HEK293 (cell line): ENCODE measurements around the gene CHRD.

Source experiments
- CTCF ChIA-PET: fragments of 350-600 bp; formaldehyde crosslinking; extraction: SDS; loops from one replicate; lab custom pipeline; 2021; ENCODE audit warnings: antibody characterized with exemption; lab: Yijun Ruan, JAX
- POLR2A ChIA-PET: fragments of 300-600 bp; formaldehyde crosslinking; extraction: SDS; loops from one replicate; lab custom pipeline; 2020; ENCODE audit warnings: antibody characterized with exemption, inconsistent platforms; lab: Yijun Ruan, JAX
- H3K27ac ChIP-seq: fragments of 200-500 bp; sonication (Bioruptor generic); 2 replicates; pipeline ENCODE4 v1.5.1; 2014; ENCODE audit warnings: low read depth, low read length, control low read depth, inconsistent platforms; ENCODE audit errors: extremely low read depth
- H3K36me3 ChIP-seq, 2 experiments: fragments of 200-500 bp in 1 of 2; sonication (Bioruptor generic) in 1 of 2; 1 replicate in 1 of 2; 2 replicates in 1 of 2; pipeline ENCODE4 v1.5.1; 2014 to 2017; ENCODE audit warnings: inconsistent platforms in 2 of 2, low read length in 2 of 2; ENCODE audit not compliant: control insufficient read depth in 2 of 2, insufficient read depth in 1 of 2
- H3K4me1 ChIP-seq: fragments of 200-500 bp; sonication (Bioruptor generic); 2 replicates; pipeline ENCODE4 v1.5.1; 2014; ENCODE audit warnings: mild to moderate bottlenecking, low read length, inconsistent platforms; ENCODE audit not compliant: control insufficient read depth, insufficient read depth
- H3K4me3 ChIP-seq: 2 replicates; pipeline ENCODE4 v1.5.1; 2011; ENCODE audit warnings: low read depth, mild to moderate bottlenecking, control low read depth, low read length, moderate library complexity
- H3K9me3 ChIP-seq: fragments of 200-500 bp; sonication (Bioruptor generic); 2 replicates; pipeline ENCODE4 v1.5.1; 2014; ENCODE audit warnings: low read depth, low read length, inconsistent platforms; ENCODE audit not compliant: control insufficient read depth, insufficient read depth
- BCL6B ChIP-seq: fragments of 450-650 bp; formaldehyde crosslinking; IDR thresholded peaks from 2 replicates; pipeline ENCODE4 v1.5.1; 2017; ENCODE audit warnings: missing biosample characterization, missing genetic modification characterization
- GLIS1 ChIP-seq: fragments of 450-650 bp; formaldehyde crosslinking; IDR thresholded peaks from 2 replicates; pipeline ENCODE4 v1.5.1; 2016; ENCODE audit warnings: missing biosample characterization, missing genetic modification characterization
- PATZ1 ChIP-seq: fragments of 450-650 bp; formaldehyde crosslinking; IDR thresholded peaks from 2 replicates; pipeline ENCODE4 v1.5.1; 2016; ENCODE audit warnings: missing biosample characterization, missing genetic modification characterization
- PRDM1 ChIP-seq: fragments of 450-650 bp; formaldehyde crosslinking; IDR thresholded peaks from 2 replicates; pipeline ENCODE4; 2016; ENCODE audit warnings: missing biosample characterization, missing genetic modification characterization
- SCRT2 ChIP-seq: fragments of 450-650 bp; formaldehyde crosslinking; IDR thresholded peaks from 2 replicates; pipeline ENCODE4 v1.5.1; 2016; ENCODE audit warnings: missing biosample characterization, missing genetic modification characterization
- YY1 ChIP-seq: fragments of 450-650 bp; formaldehyde crosslinking; IDR thresholded peaks from 2 replicates; pipeline ENCODE4 v1.5.1; 2018; ENCODE audit warnings: missing biosample characterization, missing genetic modification characterization
- ZBTB49 ChIP-seq: fragments of 450-650 bp; formaldehyde crosslinking; IDR thresholded peaks from 2 replicates; pipeline ENCODE4 v1.5.1; 2016; ENCODE audit warnings: missing biosample characterization, missing genetic modification characterization, low read depth
- ZFHX2 ChIP-seq: fragments of 450-650 bp; formaldehyde crosslinking; conservative IDR thresholded peaks from 2 replicates; pipeline ENCODE4 v1.5.1; 2016; ENCODE audit warnings: missing biosample characterization, missing genetic modification characterization
- ZNF121 ChIP-seq: fragments of 450-650 bp; formaldehyde crosslinking; IDR thresholded peaks from 2 replicates; pipeline ENCODE4 v1.5.1; 2016; ENCODE audit warnings: missing biosample characterization, missing genetic modification characterization
- ZNF133 ChIP-seq: fragments of 450-650 bp; formaldehyde crosslinking; IDR thresholded peaks from 2 replicates; pipeline ENCODE4 v1.5.1; 2016; ENCODE audit warnings: missing biosample characterization, missing genetic modification characterization
- ZNF214 ChIP-seq: fragments of 450-650 bp; formaldehyde crosslinking; IDR thresholded peaks from 2 replicates; pipeline ENCODE4 v1.5.1; 2017; ENCODE audit warnings: missing biosample characterization, mild to moderate bottlenecking, missing genetic modification characterization, borderline replicate concordance
- ZNF23 ChIP-seq: fragments of 450-650 bp; formaldehyde crosslinking; IDR thresholded peaks from 2 replicates; pipeline ENCODE4 v1.5.1; 2016; ENCODE audit warnings: missing biosample characterization, missing genetic modification characterization, borderline replicate concordance
- ZNF350 ChIP-seq: fragments of 450-650 bp; formaldehyde crosslinking; IDR thresholded peaks from 2 replicates; pipeline ENCODE4 v1.5.0; 2017; ENCODE audit warnings: missing biosample characterization, mild to moderate bottlenecking, missing genetic modification characterization
- ZNF660 ChIP-seq: fragments of 450-650 bp; IDR thresholded peaks from 2 replicates; pipeline ENCODE4 v1.5.1; 2018; ENCODE audit warnings: missing biosample characterization, mild to moderate bottlenecking, missing genetic modification characterization
- ZNF664 ChIP-seq: fragments of 450-650 bp; formaldehyde crosslinking; IDR thresholded peaks from 2 replicates; pipeline ENCODE4 v1.5.1; 2016; ENCODE audit warnings: missing biosample characterization, missing genetic modification characterization
- TF ChIP-seq, protein P1 (sequence below): fragments of 450-650 bp; formaldehyde crosslinking; IDR thresholded peaks from 2 replicates; pipeline ENCODE4 v1.5.1; 2016; ENCODE audit warnings: missing biosample characterization, missing genetic modification characterization
- TF ChIP-seq, protein P2 (sequence below): fragments of 450-650 bp; formaldehyde crosslinking; IDR thresholded peaks from 2 replicates; pipeline ENCODE4 v1.5.1; 2016; ENCODE audit warnings: missing biosample characterization, missing genetic modification characterization
- TF ChIP-seq, protein P3 (sequence below): fragments of 450-650 bp; formaldehyde crosslinking; IDR thresholded peaks from 2 replicates; pipeline ENCODE4 v1.5.1; 2016; ENCODE audit warnings: missing biosample characterization, missing genetic modification characterization
- TF ChIP-seq, protein P4 (sequence below): fragments of 450-650 bp; formaldehyde crosslinking; IDR thresholded peaks from 2 replicates; pipeline ENCODE4 v1.5.1; 2016; ENCODE audit warnings: missing biosample characterization, missing genetic modification characterization

Gene CHRD

DNA sequence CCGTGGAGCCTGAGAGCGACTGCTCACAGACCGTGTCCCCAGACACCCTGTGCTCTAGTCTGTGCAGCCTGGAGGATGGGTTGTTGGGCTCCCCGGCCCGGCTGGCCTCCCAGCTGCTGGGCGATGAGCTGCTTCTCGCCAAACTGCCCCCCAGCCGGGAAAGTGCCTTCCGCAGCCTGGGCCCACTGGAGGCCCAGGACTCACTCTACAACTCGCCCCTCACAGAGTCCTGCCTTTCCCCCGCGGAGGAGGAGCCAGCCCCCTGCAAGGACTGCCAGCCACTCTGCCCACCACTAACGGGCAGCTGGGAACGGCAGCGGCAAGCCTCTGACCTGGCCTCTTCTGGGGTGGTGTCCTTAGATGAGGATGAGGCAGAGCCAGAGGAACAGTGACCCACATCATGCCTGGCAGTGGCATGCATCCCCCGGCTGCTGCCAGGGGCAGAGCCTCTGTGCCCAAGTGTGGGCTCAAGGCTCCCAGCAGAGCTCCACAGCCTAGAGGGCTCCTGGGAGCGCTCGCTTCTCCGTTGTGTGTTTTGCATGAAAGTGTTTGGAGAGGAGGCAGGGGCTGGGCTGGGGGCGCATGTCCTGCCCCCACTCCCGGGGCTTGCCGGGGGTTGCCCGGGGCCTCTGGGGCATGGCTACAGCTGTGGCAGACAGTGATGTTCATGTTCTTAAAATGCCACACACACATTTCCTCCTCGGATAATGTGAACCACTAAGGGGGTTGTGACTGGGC, 35.1 kb upstream of the CHRD start:
- Histone ChIP-seq H3K9me3 (no peaks in the 10 kb centered on the region), H3K4me1 (no peaks in the 10 kb centered on the region), H3K27ac (no peak overlapping the region), H3K36me3 (peaks cover 0 to 56% of the 10 kb centered on the region in 2 experiments; a peak in 1 of 3 replicates), H3K4me3 (no peak overlapping the region)
- TF ChIP-seq, protein P1, sequence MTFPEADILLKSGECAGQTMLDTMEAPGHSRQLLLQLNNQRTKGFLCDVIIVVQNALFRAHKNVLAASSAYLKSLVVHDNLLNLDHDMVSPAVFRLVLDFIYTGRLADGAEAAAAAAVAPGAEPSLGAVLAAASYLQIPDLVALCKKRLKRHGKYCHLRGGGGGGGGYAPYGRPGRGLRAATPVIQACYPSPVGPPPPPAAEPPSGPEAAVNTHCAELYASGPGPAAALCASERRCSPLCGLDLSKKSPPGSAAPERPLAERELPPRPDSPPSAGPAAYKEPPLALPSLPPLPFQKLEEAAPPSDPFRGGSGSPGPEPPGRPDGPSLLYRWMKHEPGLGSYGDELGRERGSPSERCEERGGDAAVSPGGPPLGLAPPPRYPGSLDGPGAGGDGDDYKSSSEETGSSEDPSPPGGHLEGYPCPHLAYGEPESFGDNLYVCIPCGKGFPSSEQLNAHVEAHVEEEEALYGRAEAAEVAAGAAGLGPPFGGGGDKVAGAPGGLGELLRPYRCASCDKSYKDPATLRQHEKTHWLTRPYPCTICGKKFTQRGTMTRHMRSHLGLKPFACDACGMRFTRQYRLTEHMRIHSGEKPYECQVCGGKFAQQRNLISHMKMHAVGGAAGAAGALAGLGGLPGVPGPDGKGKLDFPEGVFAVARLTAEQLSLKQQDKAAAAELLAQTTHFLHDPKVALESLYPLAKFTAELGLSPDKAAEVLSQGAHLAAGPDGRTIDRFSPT (tag by site-specific recombination) = peak; percentile 42
- TF ChIP-seq ZBTB49 (tag by site-specific recombination) (no peak), GLIS1 (tag by site-specific recombination) (peak; percentile 46; the same call in 1 of the 2 replicates)
- POLR2A ChIA-PET = interaction anchor here (1.5 kb wide), 2 partner anchors 16 to 18 kb away, joined by 5 to 6 read pairs; no protein-coding TSS in a partner anchor
- CTCF ChIA-PET = interaction anchor here (0.7 to 3.1 kb wide), 3 partner anchors 11 to 169 kb away, joined by 3 to 13 read pairs (median 3); partner anchors contain the start of genes CLCN2 and POLR2H

DNA sequence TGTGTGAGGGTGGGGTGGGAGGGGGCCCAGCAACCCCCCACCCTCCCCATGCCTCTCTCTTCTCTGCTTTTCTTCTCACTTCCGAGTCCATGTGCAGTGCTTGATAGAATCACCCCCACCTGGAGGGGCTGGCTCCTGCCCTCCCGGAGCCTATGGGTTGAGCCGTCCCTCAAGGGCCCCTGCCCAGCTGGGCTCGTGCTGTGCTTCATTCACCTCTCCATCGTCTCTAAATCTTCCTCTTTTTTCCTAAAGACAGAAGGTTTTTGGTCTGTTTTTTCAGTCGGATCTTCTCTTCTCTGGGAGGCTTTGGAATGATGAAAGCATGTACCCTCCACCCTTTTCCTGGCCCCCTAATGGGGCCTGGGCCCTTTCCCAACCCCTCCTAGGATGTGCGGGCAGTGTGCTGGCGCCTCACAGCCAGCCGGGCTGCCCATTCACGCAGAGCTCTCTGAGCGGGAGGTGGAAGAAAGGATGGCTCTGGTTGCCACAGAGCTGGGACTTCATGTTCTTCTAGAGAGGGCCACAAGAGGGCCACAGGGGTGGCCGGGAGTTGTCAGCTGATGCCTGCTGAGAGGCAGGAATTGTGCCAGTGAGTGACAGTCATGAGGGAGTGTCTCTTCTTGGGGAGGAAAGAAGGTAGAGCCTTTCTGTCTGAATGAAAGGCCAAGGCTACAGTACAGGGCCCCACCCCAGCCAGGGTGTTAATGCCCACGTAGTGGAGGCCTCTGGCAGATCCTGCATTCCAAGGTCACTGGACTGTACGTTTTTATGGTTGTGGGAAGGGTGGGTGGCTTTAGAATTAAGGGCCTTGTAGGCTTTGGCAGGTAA, 34.3 kb upstream of the CHRD start:
- Histone ChIP-seq H3K4me1 (no peaks in the 10 kb centered on the region), H3K27ac (no peak overlapping the region), H3K36me3 (peaks cover 0 to 58% of the 10 kb centered on the region in 2 experiments; a peak in 1 of 3 replicates), H3K4me3 (no peak overlapping the region), H3K9me3 (no peaks in the 10 kb centered on the region)
- ChIA-PET CTCF (interaction anchor here (0.7 to 3.1 kb wide), 3 partner anchors 10 to 168 kb away, joined by 3 to 13 read pairs (median 4); partner anchors contain the start of genes CLCN2 and POLR2H), POLR2A (interaction anchor here (1.5 kb wide), 2 partner anchors 15 to 17 kb away, joined by 5 to 6 read pairs; no protein-coding TSS in a partner anchor)
- TF ChIP-seq ZNF23 (no peak), ZFHX2 (tag by site-specific recombination) (no peak), ZNF133 (tag by site-specific recombination) (no peak), ZNF350 (tag by site-specific recombination) (no peak), ZNF121 (no peak), PATZ1 (tag by site-specific recombination) (no peak), BCL6B (tag by site-specific recombination) (no peak), SCRT2 (no peak), ZNF660 (tag by site-specific recombination) (peak; percentile 62), ZNF214 (tag by site-specific recombination) (no peak), YY1 (tag by site-specific recombination) (no peak), ZNF664 (tag by site-specific recombination) (no peak), PRDM1 (peak; percentile 68)
- TF ChIP-seq, protein P2, sequence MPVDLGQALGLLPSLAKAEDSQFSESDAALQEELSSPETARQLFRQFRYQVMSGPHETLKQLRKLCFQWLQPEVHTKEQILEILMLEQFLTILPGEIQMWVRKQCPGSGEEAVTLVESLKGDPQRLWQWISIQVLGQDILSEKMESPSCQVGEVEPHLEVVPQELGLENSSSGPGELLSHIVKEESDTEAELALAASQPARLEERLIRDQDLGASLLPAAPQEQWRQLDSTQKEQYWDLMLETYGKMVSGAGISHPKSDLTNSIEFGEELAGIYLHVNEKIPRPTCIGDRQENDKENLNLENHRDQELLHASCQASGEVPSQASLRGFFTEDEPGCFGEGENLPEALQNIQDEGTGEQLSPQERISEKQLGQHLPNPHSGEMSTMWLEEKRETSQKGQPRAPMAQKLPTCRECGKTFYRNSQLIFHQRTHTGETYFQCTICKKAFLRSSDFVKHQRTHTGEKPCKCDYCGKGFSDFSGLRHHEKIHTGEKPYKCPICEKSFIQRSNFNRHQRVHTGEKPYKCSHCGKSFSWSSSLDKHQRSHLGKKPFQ (tag by site-specific recombination) = no peak
- TF ChIP-seq, protein P3, sequence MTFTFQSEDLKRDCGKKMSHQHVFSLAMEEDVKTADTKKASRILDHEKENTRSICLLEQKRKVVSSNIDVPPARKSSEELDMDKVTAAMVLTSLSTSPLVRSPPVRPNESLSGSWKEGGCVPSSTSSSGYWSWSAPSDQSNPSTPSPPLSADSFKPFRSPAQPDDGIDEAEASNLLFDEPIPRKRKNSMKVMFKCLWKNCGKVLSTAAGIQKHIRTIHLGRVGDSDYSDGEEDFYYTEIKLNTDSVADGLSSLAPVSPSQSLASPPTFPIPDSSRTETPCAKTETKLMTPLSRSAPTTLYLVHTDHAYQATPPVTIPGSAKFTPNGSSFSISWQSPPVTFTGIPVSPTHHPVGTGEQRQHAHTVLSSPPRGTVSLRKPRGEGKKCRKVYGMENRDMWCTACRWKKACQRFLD (tag by site-specific recombination) = no peak
- TF ChIP-seq, protein P4, sequence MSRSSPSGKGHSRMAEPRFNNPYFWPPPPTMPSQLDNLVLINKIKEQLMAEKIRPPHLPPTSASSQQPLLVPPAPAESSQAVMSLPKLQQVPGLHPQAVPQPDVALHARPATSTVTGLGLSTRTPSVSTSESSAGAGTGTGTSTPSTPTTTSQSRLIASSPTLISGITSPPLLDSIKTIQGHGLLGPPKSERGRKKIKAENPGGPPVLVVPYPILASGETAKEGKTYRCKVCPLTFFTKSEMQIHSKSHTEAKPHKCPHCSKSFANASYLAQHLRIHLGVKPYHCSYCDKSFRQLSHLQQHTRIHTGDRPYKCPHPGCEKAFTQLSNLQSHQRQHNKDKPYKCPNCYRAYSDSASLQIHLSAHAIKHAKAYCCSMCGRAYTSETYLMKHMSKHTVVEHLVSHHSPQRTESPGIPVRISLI = no peak
